HG03342 (cell line): ENCODE results near the gene KRTAP24-1.

Experiments
- ATAC-seq: cut with Tn5 transposase; IDR thresholded peaks from one replicate; pipeline ENCODE4 v1.9.1; 2021; ENCODE audit warnings: mild to moderate bottlenecking, moderate library complexity; ENCODE audit not compliant: unreplicated experiment

The KRTAP24-1 gene

GRCh38 chr21:30234643-30235042, 48.1 kb downstream of the KRTAP24-1 start:
- no peak for ATAC-seq

- ATAC-seq = no peak
These were observed 48.7 kb downstream of the KRTAP24-1 start for GRCh38 chr21:30234050-30234449.

DNA sequence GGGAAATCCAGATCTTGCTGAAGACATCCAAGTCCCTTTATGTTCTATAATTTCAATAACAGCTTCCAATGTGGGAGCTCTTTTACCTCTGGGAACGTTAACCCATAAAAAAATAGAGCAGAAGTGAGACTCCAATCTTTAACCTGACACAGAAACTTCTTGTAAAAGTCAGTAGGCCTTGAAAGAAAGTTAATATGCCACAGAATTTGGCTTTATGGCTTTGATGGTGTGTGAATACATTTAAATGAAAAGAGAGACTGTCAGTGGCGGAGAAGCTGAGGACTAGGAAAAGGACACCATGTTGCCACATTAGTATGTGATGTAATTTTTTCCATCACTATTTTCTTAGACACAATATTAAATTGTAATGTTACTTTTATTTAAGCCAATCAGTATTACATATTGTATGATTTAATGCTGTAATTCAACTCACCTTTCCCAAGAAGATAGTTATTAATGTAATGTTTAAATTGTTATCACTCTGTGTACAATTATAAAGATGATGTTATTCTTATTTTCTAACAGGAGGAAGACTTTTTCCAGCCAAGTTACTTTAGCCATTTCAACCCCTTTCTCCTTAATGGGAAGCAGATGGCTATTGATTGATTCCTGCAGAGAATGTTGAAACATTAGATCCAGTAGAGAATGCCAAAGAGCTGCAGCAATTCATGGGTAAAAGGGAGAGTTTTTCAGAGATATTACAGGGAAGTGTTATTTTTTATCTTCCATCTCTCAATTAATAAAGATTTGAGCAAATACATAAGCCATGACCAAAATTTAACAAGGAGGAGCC, 49.3 kb downstream of the KRTAP24-1 start:
- ATAC-seq = no peak

DNA sequence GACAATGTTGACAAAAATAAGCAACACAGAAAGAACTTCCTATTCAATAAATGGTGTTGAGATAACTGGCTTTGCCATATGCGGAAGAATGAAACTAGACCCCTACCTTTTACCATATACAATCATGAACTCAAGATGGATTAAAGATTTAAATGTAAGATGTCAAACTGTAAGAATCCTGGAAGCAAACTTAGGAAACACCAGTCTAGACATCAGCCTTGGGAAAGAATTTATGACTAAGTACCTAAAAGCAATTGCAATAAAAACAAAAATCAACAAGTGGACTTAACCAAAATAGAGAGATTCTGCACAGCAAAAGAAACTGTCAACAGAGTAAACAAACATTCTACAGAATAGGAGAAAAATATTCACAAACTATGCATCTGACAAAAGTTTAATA, 50.7 kb downstream of the KRTAP24-1 start:
- no peak for ATAC-seq
